LNCaP clone FGC (cell line): Measurements from ENCODE around the gene DTWD2.
A peak's percentile ranks its signal among the peaks of the same experiment; 100 is the strongest.

Source experiments
- DNase-seq: peaks from one replicate; pipeline ENCODE4 v3.0.0-alpha.2; 2011; ENCODE audit warnings: low read depth
- H3K4me3 ChIP-seq: 2 replicates; pipeline ENCODE4 v1.5.1; 2011; ENCODE audit warnings: mild to moderate bottlenecking, low read depth, low read length, control low read depth
- TF ChIP-seq, protein P1 (sequence below): IDR thresholded peaks from 2 replicates; pipeline ENCODE4 v1.5.1; 2012; ENCODE audit warnings: mild to moderate bottlenecking; ENCODE audit not compliant: control insufficient read depth, insufficient read depth; ENCODE audit errors: extremely low read depth

The DTWD2 gene

DNA sequence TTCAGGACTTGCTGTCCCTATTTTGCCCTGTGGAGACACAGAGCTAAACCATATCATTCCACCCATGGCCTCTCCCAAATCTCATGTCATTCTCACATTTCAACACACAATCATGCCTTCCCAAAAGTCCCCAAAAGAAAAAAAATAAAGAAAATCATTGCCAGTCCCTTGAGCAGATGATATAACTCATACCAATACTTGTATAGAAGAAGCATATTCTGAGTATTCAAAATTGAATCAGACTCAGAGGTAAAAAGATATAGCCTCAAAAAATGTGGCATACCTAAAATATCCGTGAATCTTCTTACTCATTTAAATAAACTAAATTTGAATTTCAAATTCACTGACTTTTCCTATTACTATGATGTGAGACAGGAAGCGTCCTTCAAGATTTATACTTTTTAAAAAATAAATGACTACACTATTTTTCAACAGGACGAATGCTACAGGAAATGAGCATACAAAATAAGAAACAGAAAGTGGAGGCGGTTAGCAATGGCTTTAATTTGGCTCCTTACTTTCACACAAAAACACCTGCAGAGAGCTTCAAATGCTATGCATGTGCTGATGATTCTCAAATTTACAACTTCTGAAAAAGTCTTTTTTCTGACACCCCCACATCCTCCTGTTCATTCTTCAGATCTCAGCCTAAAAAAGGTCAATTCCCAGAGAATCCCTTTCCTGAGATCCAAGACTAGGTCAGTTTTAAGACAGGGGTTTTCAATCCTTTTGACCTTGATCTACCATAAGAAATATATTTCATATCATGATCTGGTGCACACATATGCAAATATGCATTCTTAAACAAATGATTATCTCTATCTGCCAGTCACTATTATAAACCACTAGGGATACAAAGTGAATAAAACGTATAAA, 42.9 kb upstream of the DTWD2 start:
- TF ChIP-seq, protein P1, sequence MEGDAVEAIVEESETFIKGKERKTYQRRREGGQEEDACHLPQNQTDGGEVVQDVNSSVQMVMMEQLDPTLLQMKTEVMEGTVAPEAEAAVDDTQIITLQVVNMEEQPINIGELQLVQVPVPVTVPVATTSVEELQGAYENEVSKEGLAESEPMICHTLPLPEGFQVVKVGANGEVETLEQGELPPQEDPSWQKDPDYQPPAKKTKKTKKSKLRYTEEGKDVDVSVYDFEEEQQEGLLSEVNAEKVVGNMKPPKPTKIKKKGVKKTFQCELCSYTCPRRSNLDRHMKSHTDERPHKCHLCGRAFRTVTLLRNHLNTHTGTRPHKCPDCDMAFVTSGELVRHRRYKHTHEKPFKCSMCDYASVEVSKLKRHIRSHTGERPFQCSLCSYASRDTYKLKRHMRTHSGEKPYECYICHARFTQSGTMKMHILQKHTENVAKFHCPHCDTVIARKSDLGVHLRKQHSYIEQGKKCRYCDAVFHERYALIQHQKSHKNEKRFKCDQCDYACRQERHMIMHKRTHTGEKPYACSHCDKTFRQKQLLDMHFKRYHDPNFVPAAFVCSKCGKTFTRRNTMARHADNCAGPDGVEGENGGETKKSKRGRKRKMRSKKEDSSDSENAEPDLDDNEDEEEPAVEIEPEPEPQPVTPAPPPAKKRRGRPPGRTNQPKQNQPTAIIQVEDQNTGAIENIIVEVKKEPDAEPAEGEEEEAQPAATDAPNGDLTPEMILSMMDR: no peak
- DNase-seq: no peak
- H3K4me3 ChIP-seq: no peak overlapping the region

DNA sequence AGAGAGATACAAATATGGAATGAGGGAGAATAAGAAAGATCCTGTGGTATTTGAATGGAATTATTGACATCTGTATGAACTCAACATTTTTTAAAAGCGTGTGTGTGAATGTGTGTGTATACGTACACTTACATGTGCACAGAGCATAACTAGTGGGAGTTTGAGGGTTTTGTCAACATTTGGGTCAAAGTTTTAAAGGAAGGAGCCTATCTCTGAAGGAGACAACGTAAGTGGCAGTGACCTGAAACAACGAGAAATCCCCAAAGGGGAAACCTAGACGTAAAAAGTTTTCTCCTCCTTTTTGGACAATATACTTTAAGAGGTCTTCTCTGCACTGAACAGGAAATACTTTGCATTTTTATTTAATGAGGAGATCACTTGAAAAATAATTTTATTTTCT, 40.2 kb upstream of the DTWD2 start:
- TF ChIP-seq, protein P1: no peak
- no peak for DNase-seq
- H3K4me3 ChIP-seq: no peak overlapping the region

DNA sequence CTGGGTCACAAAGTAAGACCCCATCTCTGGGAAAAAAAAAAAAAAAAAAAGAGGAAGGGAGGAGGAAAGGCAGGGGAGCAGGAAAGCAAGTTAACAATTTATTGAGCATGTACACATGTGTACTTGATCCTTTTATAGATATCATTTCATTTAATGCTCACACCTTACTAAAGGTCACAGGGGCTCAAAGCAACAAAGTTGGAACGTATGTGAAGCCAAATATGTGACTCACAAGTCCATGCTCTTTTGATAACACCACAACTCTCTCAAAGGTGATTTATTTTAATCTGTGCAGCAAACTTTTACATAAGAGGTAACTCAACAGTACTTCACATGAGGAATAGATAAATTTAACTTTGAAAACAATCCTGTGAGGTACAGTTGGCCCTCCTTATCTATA, 34.4 kb upstream of the DTWD2 start:
- H3K4me3 ChIP-seq: no peak overlapping the region
- TF ChIP-seq, protein P1: no peak
- DNase-seq: no peak

DNA sequence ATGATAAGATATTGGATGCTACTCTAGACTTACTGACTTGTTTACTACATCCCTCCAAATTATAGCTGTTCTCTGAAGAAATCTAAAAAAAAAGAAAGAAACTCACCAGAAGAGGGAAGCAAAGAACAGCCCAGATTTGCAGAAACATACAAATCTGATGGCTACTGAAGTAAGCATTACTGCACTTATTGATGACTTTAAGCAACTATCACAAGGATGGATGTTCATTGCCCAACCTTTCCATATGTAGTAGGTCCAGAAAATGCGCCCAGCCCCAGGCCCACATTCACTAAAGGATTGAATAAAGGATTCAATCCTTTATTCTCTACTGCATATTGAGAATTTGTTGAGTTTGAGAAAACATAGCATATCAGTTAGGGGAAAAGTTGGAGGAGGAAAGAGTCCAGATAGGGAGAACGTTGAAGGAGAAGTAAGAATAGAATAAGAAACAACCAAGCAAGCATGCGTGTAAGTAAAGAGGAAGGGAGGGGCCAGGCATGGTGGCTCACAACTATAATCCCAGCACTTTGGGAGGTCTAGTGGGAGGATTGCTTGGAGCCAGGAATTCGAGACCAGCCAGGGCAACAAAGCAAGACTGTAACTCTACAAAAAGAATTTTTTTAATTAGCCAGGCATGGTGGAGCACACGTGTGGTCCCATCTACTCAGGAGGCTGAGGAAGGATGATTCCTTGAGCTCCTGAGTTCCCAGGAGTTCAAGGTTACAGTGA, 33.8 kb upstream of the DTWD2 start:
- no peak overlapping the region for H3K4me3 ChIP-seq
- TF ChIP-seq, protein P1: peak; percentile 55
- no peak for DNase-seq

DNA sequence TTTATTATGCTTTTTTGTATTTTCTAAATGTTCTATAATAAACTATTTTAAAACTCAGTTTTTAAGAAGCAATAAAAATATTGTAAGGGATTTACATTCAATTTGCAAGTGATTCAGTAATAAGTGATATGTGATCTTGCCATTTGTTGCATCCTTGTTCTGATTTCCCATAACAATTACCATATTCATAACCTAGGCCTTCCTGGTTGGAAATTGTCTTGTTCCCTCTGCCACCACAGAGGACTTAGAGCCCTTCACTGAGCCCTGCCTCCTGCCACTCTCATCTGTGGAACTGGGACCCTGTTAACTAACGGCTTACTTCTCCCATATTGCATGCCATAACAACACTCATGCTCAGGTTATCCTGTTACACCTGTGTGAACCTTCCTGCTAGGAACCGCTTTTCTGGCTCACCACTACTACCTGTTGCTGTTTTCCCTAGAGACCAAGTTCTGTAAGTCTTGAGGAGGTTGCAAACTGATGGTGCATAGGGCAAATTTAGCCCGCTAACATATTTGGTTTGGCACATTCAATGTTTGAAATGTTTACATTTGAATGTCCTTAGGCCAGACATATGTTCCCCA, 32.9 kb upstream of the DTWD2 start:
- DNase-seq: no peak
- TF ChIP-seq, protein P1: no peak
- H3K4me3 ChIP-seq: no peak overlapping the region

DNA sequence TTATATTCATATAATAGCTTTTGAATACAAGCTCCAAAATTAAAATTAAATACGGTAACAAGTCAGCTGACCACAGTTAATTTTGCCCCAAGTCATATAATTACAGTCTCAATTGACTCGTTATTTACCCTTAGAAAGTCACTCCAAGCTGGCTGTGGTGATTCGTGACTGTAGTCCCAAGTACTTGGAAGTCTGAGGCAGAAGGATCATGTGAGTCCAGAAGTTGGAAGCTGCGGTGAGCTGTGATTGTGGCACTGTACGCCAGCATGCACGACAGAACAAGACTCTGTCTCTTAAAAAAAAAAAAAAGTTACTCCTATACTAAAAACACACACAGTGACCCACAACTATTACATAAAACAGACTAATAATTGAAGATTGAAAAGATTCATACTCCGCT, 31.6 kb upstream of the DTWD2 start:
- TF ChIP-seq, protein P1: no peak
- DNase-seq: no peak
- no peak overlapping the region for H3K4me3 ChIP-seq
